H1 (cell line): ENCODE measurements around the gene SLC7A10. TPM values are rescaled to one million over a fixed set of nuclear protein-coding genes. Genes with fewer than 3 reads are reported as not detected.

Experiments
- CTCF ChIA-PET: fragments of 300-600 bp; sonication (Branson Sonifier 250); formaldehyde crosslinking; loops from one replicate; lab custom pipeline; 2021; ENCODE audit not compliant: partially characterized antibody; lab: Charles Lee
- POLR2A ChIA-PET: fragments of 300-600 bp; sonication (Branson Sonifier 250); formaldehyde crosslinking; loops from one replicate; lab custom pipeline; 2021; ENCODE audit warnings: inconsistent platforms; ENCODE audit not compliant: partially characterized antibody; lab: Charles Lee
- DNase-seq, 2 experiments: peaks; one replicate each; pipeline versions ENCODE4 v3.0.0 to v3.0.0-alpha.2; 2010 to 2022; ENCODE audit warnings: low spot score in 2 of 2, low read depth in 1 of 2, mixed read lengths in 1 of 2
- FAIRE-seq: peaks from 2 replicates; lab custom pipeline; 2011; peaks lifted over from hg19 to GRCh38; lab: Jason Lieb, UNC
- H2AFZ ChIP-seq: 2 replicates; pipeline ENCODE4 v1.8.1; 2012; ENCODE audit warnings: low read length, inconsistent platforms
- H2AK5ac ChIP-seq: 2 replicates; pipeline ENCODE4 v1.6.1; 2013; ENCODE audit warnings: low read depth, low read length
- H2BK120ac ChIP-seq: replicated peaks from 2 replicates; pipeline ENCODE3; 2013; ENCODE audit warnings: low read depth, low read length, inconsistent platforms
- H2BK12ac ChIP-seq: 2 replicates; pipeline ENCODE4 v1.6.1; 2013; ENCODE audit warnings: low read depth, low read length
- H2BK15ac ChIP-seq: 2 replicates; pipeline ENCODE4 v1.6.1; 2013; ENCODE audit warnings: low read length
- H2BK20ac ChIP-seq: 2 replicates; pipeline ENCODE4 v1.6.1; 2013; ENCODE audit warnings: low read length
- H2BK5ac ChIP-seq: 2 replicates; pipeline ENCODE4 v1.6.1; 2013; ENCODE audit warnings: low read depth, low read length
- H3K14ac ChIP-seq: 2 replicates; pipeline ENCODE4 v1.6.1; 2013; ENCODE audit warnings: inconsistent platforms; ENCODE audit not compliant: insufficient read length
- H3K18ac ChIP-seq: 2 replicates; pipeline ENCODE4 v1.6.1; 2013; ENCODE audit warnings: low read length; ENCODE audit errors: extremely low read depth
- H3K23ac ChIP-seq: 2 replicates; pipeline ENCODE4 v1.6.1; 2013; ENCODE audit warnings: inconsistent platforms; ENCODE audit not compliant: insufficient read length
- H3K23me2 ChIP-seq: 2 replicates; pipeline ENCODE4 v1.6.1; 2013; ENCODE audit warnings: low read depth, low read length
- H3K27ac ChIP-seq: 2 replicates; pipeline ENCODE4 v1.6.1; 2011; ENCODE audit warnings: low read depth, low read length, inconsistent platforms
- H3K27me3 ChIP-seq, 4 experiments: replicated peaks in 1 of 4; 1 replicate in 1 of 4; 2 replicates in 3 of 4; pipeline versions ENCODE4 v1.6.1 to v1.8.1; 2011 to 2013; ENCODE audit warnings: low read length in 3 of 4, mild to moderate bottlenecking in 3 of 4, inconsistent platforms in 2 of 4, mixed read lengths in 2 of 4, moderate library complexity in 1 of 4; ENCODE audit not compliant: control insufficient read depth in 3 of 4, insufficient read depth in 3 of 4; ENCODE audit errors: extremely low read depth in 1 of 4
- H3K36me3 ChIP-seq, 4 experiments: 2 replicates each; pipeline versions ENCODE4 v1.6.1 to v1.8.1; 2011 to 2013; ENCODE audit warnings: mild to moderate bottlenecking in 4 of 4, low read length in 3 of 4, moderate library complexity in 2 of 4, control low read depth in 1 of 4, inconsistent platforms in 1 of 4; ENCODE audit not compliant: insufficient read depth in 4 of 4, control insufficient read depth in 2 of 4
- H3K4ac ChIP-seq: replicated peaks from 2 replicates; pipeline ENCODE3; 2013; ENCODE audit warnings: low read length, low read depth, mixed read lengths, inconsistent platforms; ENCODE audit not compliant: insufficient read length
- H3K4me1 ChIP-seq, 4 experiments: replicated peaks in 1 of 4; 1 replicate in 1 of 4; 2 replicates in 3 of 4; pipeline versions ENCODE4 v1.6.1 to v1.8.1; 2011 to 2013; ENCODE audit warnings: low read length in 3 of 4, inconsistent platforms in 2 of 4, mixed read lengths in 1 of 4; ENCODE audit not compliant: insufficient read depth in 4 of 4, control insufficient read depth in 3 of 4
- H3K4me2 ChIP-seq, 2 experiments: 2 replicates each; pipeline versions ENCODE4 v1.6.1 to v1.8.1; 2011 to 2013; ENCODE audit warnings: low read depth in 2 of 2, low read length in 2 of 2, control low read depth in 1 of 2, inconsistent platforms in 1 of 2, mild to moderate bottlenecking in 1 of 2; ENCODE audit not compliant: insufficient read depth in 1 of 2
- H3K4me3 ChIP-seq, 4 experiments: fragments of 200-600, 300-600 bp in 1 of 4; sonication (generic), shearing (Covaris generic), sonication (Bioruptor Twin) in 1 of 4; 2 replicates each; pipeline versions ENCODE4 v1.5.1 to v1.8.1; 2011 to 2016; ENCODE audit warnings: low read length in 4 of 4, low read depth in 3 of 4, control low read depth in 2 of 4, inconsistent platforms in 2 of 4, mild to moderate bottlenecking in 2 of 4, mixed read lengths in 1 of 4, moderate library complexity in 1 of 4; ENCODE audit not compliant: insufficient read depth in 2 of 4; ENCODE audit errors: extremely low read depth in 1 of 4
- H3K56ac ChIP-seq: replicated peaks from 2 replicates; pipeline ENCODE3; 2013; ENCODE audit warnings: low read depth, mild to moderate bottlenecking, mixed read lengths, low read length, inconsistent platforms; ENCODE audit not compliant: insufficient read length
- H3K79me1 ChIP-seq: 2 replicates; pipeline ENCODE4 v1.6.1; 2013; ENCODE audit warnings: low read depth, low read length, control low read depth
- H3K79me2 ChIP-seq, 2 experiments: 2 replicates each; pipeline versions ENCODE4 v1.6.1 to v1.8.1; 2012 to 2013; ENCODE audit warnings: low read length in 2 of 2, mild to moderate bottlenecking in 2 of 2, inconsistent platforms in 1 of 2; ENCODE audit not compliant: insufficient read depth in 2 of 2, control insufficient read depth in 1 of 2
- H3K9ac ChIP-seq, 4 experiments: replicated peaks in 1 of 4; 1 replicate in 1 of 4; 2 replicates in 3 of 4; pipeline versions ENCODE4 v1.6.1 to v1.8.1; 2011 to 2013; ENCODE audit warnings: low read depth in 3 of 4, low read length in 3 of 4, control low read depth in 2 of 4, mild to moderate bottlenecking in 2 of 4, moderate library complexity in 2 of 4, inconsistent platforms in 1 of 4; ENCODE audit errors: extremely low read depth in 1 of 4
- H3K9me3 ChIP-seq, 2 experiments: 2 replicates each; pipeline versions ENCODE4 v1.6.1 to v1.8.1; 2012 to 2013; ENCODE audit warnings: mild to moderate bottlenecking in 2 of 2, moderate library complexity in 2 of 2, control low read depth in 1 of 2, inconsistent platforms in 1 of 2, low read depth in 1 of 2, low read length in 1 of 2, mixed read lengths in 1 of 2; ENCODE audit not compliant: insufficient read depth in 2 of 2
- H4K20me1 ChIP-seq, 2 experiments: replicated peaks in 1 of 2; 2 replicates each; pipeline versions ENCODE3 to v1.8.1; 2011 to 2013; ENCODE audit warnings: inconsistent platforms in 2 of 2, low read length in 2 of 2, mild to moderate bottlenecking in 1 of 2; ENCODE audit not compliant: insufficient read depth in 2 of 2, control insufficient read depth in 1 of 2
- H4K5ac ChIP-seq: 2 replicates; pipeline ENCODE4 v1.6.1; 2013; ENCODE audit warnings: low read length, low read depth, mixed read lengths, inconsistent platforms; ENCODE audit not compliant: insufficient read length
- H4K8ac ChIP-seq: 2 replicates; pipeline ENCODE4 v1.8.0; 2013; ENCODE audit warnings: mild to moderate bottlenecking, moderate library complexity, low read length, inconsistent platforms; ENCODE audit not compliant: insufficient read depth; ENCODE audit errors: extremely low read depth
- H4K91ac ChIP-seq: replicated peaks from 2 replicates; pipeline ENCODE3; 2013; ENCODE audit warnings: low read length, mixed read lengths, inconsistent platforms; ENCODE audit not compliant: insufficient read length
- CREB1 ChIP-seq: IDR thresholded peaks from 2 replicates; pipeline ENCODE4 v1.6.1; 2012; ENCODE audit warnings: inconsistent platforms
- POLR2A ChIP-seq, 2 experiments: IDR thresholded peaks; 1 replicate in 1 of 2; 2 replicates in 1 of 2; pipeline ENCODE4 v1.6.1; 2011; ENCODE audit warnings: low read depth in 2 of 2, low read length in 2 of 2, mild to moderate bottlenecking in 2 of 2; ENCODE audit errors: control extremely low read depth in 1 of 2
- TAF1 ChIP-seq: IDR thresholded peaks from 2 replicates; pipeline ENCODE4 v1.6.1; 2011; ENCODE audit warnings: mild to moderate bottlenecking, low read depth, low read length
- WGBS, 2 experiments: shearing (Covaris generic) in 1 of 2; methylation state at CpG; one replicate each; pipeline versions ENCODE4 v1.1.6 to v1.1.7; 2013 to 2015; ENCODE audit warnings: low lambda C conversion rate in 2 of 2, mixed read lengths in 2 of 2, inconsistent platforms in 1 of 2, low coverage in 1 of 2, missing lambda C conversion rate in 1 of 2; ENCODE audit not compliant: insufficient replicate concordance in 2 of 2, insufficient coverage in 1 of 2, insufficient read length in 1 of 2; ENCODE audit errors: extremely low coverage in 1 of 2, missing lambda C conversion rate in 1 of 2; 5-methylcytosine and 5-hydroxymethylcytosine counted together
- polyA plus RNA-seq, 7 experiments: library from polyadenylated mRNA; depleted of rRNA in 3 of 7; stranded (reverse) in 5 of 7; unstranded in 2 of 7; fragments of >200 nt in 5 of 7; fragments of 200-250 nt in 2 of 7; gene quantifications; 1 replicate in 5 of 7; 2 replicates in 1 of 7; 4 replicates in 1 of 7; pipeline versions ENCODE4 v1.2.1 to v1.2.3, GENCODE V29; 2011 to 2013; ENCODE audit warnings: missing spikeins in 2 of 7, mixed read lengths in 2 of 7
- total RNA-seq: library from RNA; stranded (reverse); fragmentation: NEBNext Ultra II Directional; extraction: Animal tissue kit (Norgen Biotek cat#: 25700); gene quantifications from 2 replicates; pipeline ENCODE4 v1.2.1, GENCODE V29; 2021

The SLC7A10 gene
- total and polyA plus RNA-seq, 2 of the 8 experiments (the other 6 are each of a cell fraction or from before 2014, with no cell fraction given) = 3.7 to 7.1 TPM

DNA sequence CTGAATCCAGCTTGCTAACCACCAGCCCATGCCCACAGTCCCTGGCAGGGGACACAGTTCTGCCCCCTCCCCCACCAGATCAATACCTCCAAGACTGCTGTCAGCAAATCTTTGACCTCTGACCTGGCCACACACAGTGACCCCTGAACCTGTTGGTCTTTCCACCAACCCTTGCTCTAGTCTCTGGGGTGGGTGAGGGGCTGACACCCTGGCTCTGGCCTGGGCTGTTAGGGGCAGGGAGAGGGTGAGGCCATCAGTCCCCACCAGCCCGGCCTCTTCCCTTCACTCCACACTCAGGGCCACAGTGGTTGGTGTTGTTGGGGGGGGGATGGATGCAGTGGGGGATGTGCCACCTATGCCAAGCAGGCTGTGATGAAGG, 21.8 kb upstream of the SLC7A10 start:
- no peak overlapping the region for H4K8ac ChIP-seq
- POLR2A ChIA-PET = interaction anchor here (2.4 kb wide), 1 partner anchor 56 kb away, joined by 9 read pairs; the partner anchor contains the start of gene CEBPA
- H3K9me3 ChIP-seq = peaks cover 10% of the 10 kb centered on the region in 2 experiments; a peak in 3 of 4 replicates
- no peak overlapping the region for H2BK120ac ChIP-seq
- H3K4me1 ChIP-seq = peaks cover 0 to 4% (median under 1%) of the 10 kb centered on the region in 4 experiments; a peak in 5 of 7 replicates
- no peak overlapping the region for H3K9ac ChIP-seq
- no peaks in the 10 kb centered on the region for H3K36me3 ChIP-seq
- H3K79me1 ChIP-seq = peaks cover 8% of the 10 kb centered on the region; the same call in 1 of the 2 replicates
- H2BK5ac ChIP-seq = no peak overlapping the region
- DNase-seq (no peak), FAIRE-seq (no peak)
- H3K4me2 ChIP-seq = no peak overlapping the region
- H2BK15ac ChIP-seq = no peak overlapping the region
- no peak overlapping the region for H4K91ac ChIP-seq
- no peak overlapping the region for H2BK20ac ChIP-seq
- no peak overlapping the region for H3K14ac ChIP-seq
- no peaks in the 10 kb centered on the region for H3K79me2 ChIP-seq
- no peak overlapping the region for H3K4ac ChIP-seq
- H3K23me2 ChIP-seq = peaks cover 13% of the 10 kb centered on the region; the same call in 1 of the 2 replicates
- no peaks in the 10 kb centered on the region; a peak in 1 of 7 replicates for H3K27me3 ChIP-seq
- no peak overlapping the region for H4K5ac ChIP-seq
- no peak overlapping the region for H3K18ac ChIP-seq
- H3K56ac ChIP-seq = no peak overlapping the region
- WGBS, 2 experiments = 88% methylated on average over 1 of the region's 1 CpG; no CpG with 5 or more reads in 1 of the 2 experiments
- H2AK5ac ChIP-seq = no peak overlapping the region
- CTCF ChIA-PET = interaction anchor here (0.8 to 15.1 kb wide), 8 partner anchors 8 to 513 kb away, joined by 3 to 426 read pairs (median 10); no protein-coding TSS in a partner anchor
- H3K27ac ChIP-seq = no peak overlapping the region
- H3K4me3 ChIP-seq = no peak overlapping the region
- no peak overlapping the region for H2BK12ac ChIP-seq
- H4K20me1 ChIP-seq = peaks cover 0 to 12% of the 10 kb centered on the region in 2 experiments
- H2AFZ ChIP-seq = no peak overlapping the region
- no peak overlapping the region for H3K23ac ChIP-seq
- no peak for TF ChIP-seq POLR2A (IDR thresholded peaks at IDR 0.05; ENCODE audit: control extremely low read depth in 1 of 2, low read depth in 2 of 2, low read length in 2 of 2)
- TF ChIP-seq CREB1 = no peak
- TF ChIP-seq TAF1 = no peak
